Osteoblast (primary cell): ENCODE results near the gene ZMYM3. TPM values are rescaled to one million over a fixed set of nuclear protein-coding genes. Genes with fewer than 3 reads are reported as not detected.
"Not testable (repeated sequence)": the region's sequence is repeated elsewhere in the genome, so short reads cannot be mapped to it uniquely, and the experiment has no call there.

Source experiments
- DNase-seq: peaks from one replicate; pipeline ENCODE4 v3.0.0; 2011; ENCODE audit warnings: low spot score, mixed read lengths; ENCODE audit not compliant: insufficient read length; ENCODE audit errors: missing footprints
- H2AFZ ChIP-seq: 2 replicates; pipeline ENCODE4 v1.6.0; 2011; ENCODE audit warnings: mild to moderate bottlenecking, low read length
- H3K27ac ChIP-seq: 2 replicates; pipeline ENCODE4 v1.5.1; 2011; ENCODE audit warnings: mild to moderate bottlenecking, low read depth, low read length, moderate library complexity
- H3K27me3 ChIP-seq: 2 replicates; pipeline ENCODE4 v1.6.0; 2012; ENCODE audit warnings: mild to moderate bottlenecking, control low read depth, inconsistent platforms, low read length, moderate library complexity; ENCODE audit not compliant: insufficient read depth
- H3K36me3 ChIP-seq: 2 replicates; pipeline ENCODE4 v1.5.1; 2011; ENCODE audit warnings: mild to moderate bottlenecking, low read length, control low read depth, moderate library complexity; ENCODE audit not compliant: insufficient read depth
- H3K4me1 ChIP-seq: 2 replicates; pipeline ENCODE4 v1.5.1; 2011; ENCODE audit warnings: mild to moderate bottlenecking, low read length, control low read depth, moderate library complexity; ENCODE audit not compliant: insufficient read depth
- H3K4me2 ChIP-seq: 2 replicates; pipeline ENCODE4 v1.6.0; 2011; ENCODE audit warnings: mild to moderate bottlenecking, low read length; ENCODE audit not compliant: insufficient read depth
- H3K4me3 ChIP-seq: fragments of 200-600 bp; sonication (generic); 3 replicates; pipeline ENCODE4 v1.5.1; 2012; ENCODE audit warnings: mild to moderate bottlenecking, low read length, inconsistent platforms; ENCODE audit not compliant: insufficient read depth
- H3K79me2 ChIP-seq: 2 replicates; pipeline ENCODE4 v1.6.0; 2012; ENCODE audit warnings: mild to moderate bottlenecking, low read length, control low read depth, inconsistent platforms; ENCODE audit not compliant: insufficient read depth
- H3K9me3 ChIP-seq: 2 replicates; pipeline ENCODE4 v1.5.1; 2011; ENCODE audit warnings: low read depth, low read length, control low read depth
- H4K20me1 ChIP-seq: 2 replicates; pipeline ENCODE4 v1.6.0; 2012; ENCODE audit warnings: mild to moderate bottlenecking, low read length, control low read depth; ENCODE audit not compliant: insufficient read depth
- CTCF ChIP-seq: IDR thresholded peaks from 2 replicates; pipeline ENCODE4 v1.5.1; 2011; ENCODE audit warnings: mild to moderate bottlenecking, low read depth, low read length, moderate library complexity; ENCODE audit errors: extremely low read depth
- total RNA-seq: library from RNA; depleted of rRNA; stranded (reverse); fragments of >200 nt; gene quantifications from 2 replicates; pipeline ENCODE4 v1.2.3, GENCODE V29; 2012

The ZMYM3 gene
- total RNA-seq, 1 donor, result 15.6 TPM

GRCh38 chrX:71285929-71286328, 32.0 kb upstream of the ZMYM3 start:
- Histone ChIP-seq H3K4me3 (peak overlapping the region; percentile 86), H3K36me3 (peaks cover 11% of the 10 kb centered on the region), H3K27ac (no peak overlapping the region), H4K20me1 (peaks cover 9% of the 10 kb centered on the region), H3K4me2 (peak overlapping the region; percentile 91), H3K4me1 (peaks cover 12% of the 10 kb centered on the region), H3K79me2 (peaks cover 61% of the 10 kb centered on the region), H2AFZ (no peak overlapping the region), H3K9me3 (no peaks in the 10 kb centered on the region), H3K27me3 (no peaks in the 10 kb centered on the region)
- TF ChIP-seq CTCF, result no peak
- DNase-seq, result no peak

GRCh38 chrX:71283403-71284143, 29.6 kb upstream of the ZMYM3 start, which contains the start of gene NONO:
Gene NONO (plus strand): TSS chrX:71283635. CDS start chrX:71290638, 7,003 bp downstream.
- Histone ChIP-seq H3K4me1 (peaks cover 8% of the 10 kb centered on the region), H3K27me3 (no peaks in the 10 kb centered on the region), H3K36me3 (peaks cover 6% of the 10 kb centered on the region), H3K4me2 (peak within 1 kb of the TSS; percentile 91), H3K9me3 (no peaks in the 10 kb centered on the region), H4K20me1 (peaks cover 9% of the 10 kb centered on the region), H2AFZ (peak within 1 kb of the TSS; percentile 82), H3K27ac (peak within 1 kb of the TSS; percentile 85), H3K79me2 (peaks cover 48% of the 10 kb centered on the region), H3K4me3 (peak within 1 kb of the TSS; percentile 86)
- DNase-seq, result peak; percentile 88
- TF ChIP-seq CTCF, result peak; percentile 16

- peak; percentile 8 for DNase-seq
- peaks cover 8% of the 10 kb centered on the region for H3K4me1 ChIP-seq
- H2AFZ ChIP-seq, result peak overlapping the region; percentile 45
- peaks cover 41% of the 10 kb centered on the region for H3K79me2 ChIP-seq
- peak overlapping the region; percentile 85 for H3K27ac ChIP-seq
- TF ChIP-seq CTCF, result no peak
- H3K4me2 ChIP-seq, result peak overlapping the region; percentile 57
- no peaks in the 10 kb centered on the region for H3K27me3 ChIP-seq
- H3K4me3 ChIP-seq, result peak overlapping the region; percentile 86
- H3K9me3 ChIP-seq, result no peaks in the 10 kb centered on the region
- H3K36me3 ChIP-seq, result peaks cover 6% of the 10 kb centered on the region
- peaks cover 9% of the 10 kb centered on the region for H4K20me1 ChIP-seq
These were observed 28.8 kb upstream of the ZMYM3 start for GRCh38 chrX:71282514-71283402.

DNA sequence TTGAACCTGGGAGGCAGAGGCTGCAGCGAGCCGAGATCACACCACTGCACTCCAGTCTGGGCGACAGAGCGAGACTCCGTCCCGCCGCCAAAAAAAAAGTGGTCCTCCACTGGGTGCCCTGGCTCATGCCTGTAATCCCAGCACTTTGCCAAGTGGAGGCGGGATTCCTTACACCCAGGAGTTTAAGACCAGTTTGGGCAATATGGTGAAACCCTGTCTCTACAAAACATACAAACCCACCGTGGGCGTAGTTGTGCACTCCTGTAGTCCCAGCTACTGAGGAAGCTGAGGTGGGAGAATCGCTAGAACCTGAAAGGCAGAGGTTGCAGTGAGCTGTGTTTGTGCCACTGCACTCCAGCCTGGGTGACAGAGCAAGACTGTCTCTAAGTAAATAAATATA, 27.4 kb upstream of the ZMYM3 start:
- H3K4me2 ChIP-seq, H3K36me3 ChIP-seq, H3K4me1 ChIP-seq, H4K20me1 ChIP-seq, H3K27ac ChIP-seq, H3K9me3 ChIP-seq, H3K4me3 ChIP-seq, DNase-seq, H2AFZ ChIP-seq, H3K27me3 ChIP-seq: not testable (repeated sequence)
- H3K79me2 ChIP-seq, result peaks cover 27% of the 10 kb centered on the region

GRCh38 chrX:71272313-71272712, 18.4 kb upstream of the ZMYM3 start:
- not testable (repeated sequence) for H3K4me1 ChIP-seq, H2AFZ ChIP-seq, DNase-seq, H3K4me3 ChIP-seq, H3K27ac ChIP-seq, H3K79me2 ChIP-seq, H3K9me3 ChIP-seq, H3K4me2 ChIP-seq, H3K36me3 ChIP-seq, H4K20me1 ChIP-seq, H3K27me3 ChIP-seq
